Stimulated activated CD8-positive, alpha-beta memory T cell treated with anti-CD3 and anti-CD28 coated beads, Interleukin-7, amount 100 ng/mL, for 4 hours (primary cell): ENCODE results near the gene DUSP23.

Experiments
- DNase-seq, 2 donors: peaks; one replicate each; pipeline ENCODE4 v3.0.0-alpha.2; 2020; ENCODE audit warnings: low read depth in 2 of 2

The DUSP23 gene

DNA sequence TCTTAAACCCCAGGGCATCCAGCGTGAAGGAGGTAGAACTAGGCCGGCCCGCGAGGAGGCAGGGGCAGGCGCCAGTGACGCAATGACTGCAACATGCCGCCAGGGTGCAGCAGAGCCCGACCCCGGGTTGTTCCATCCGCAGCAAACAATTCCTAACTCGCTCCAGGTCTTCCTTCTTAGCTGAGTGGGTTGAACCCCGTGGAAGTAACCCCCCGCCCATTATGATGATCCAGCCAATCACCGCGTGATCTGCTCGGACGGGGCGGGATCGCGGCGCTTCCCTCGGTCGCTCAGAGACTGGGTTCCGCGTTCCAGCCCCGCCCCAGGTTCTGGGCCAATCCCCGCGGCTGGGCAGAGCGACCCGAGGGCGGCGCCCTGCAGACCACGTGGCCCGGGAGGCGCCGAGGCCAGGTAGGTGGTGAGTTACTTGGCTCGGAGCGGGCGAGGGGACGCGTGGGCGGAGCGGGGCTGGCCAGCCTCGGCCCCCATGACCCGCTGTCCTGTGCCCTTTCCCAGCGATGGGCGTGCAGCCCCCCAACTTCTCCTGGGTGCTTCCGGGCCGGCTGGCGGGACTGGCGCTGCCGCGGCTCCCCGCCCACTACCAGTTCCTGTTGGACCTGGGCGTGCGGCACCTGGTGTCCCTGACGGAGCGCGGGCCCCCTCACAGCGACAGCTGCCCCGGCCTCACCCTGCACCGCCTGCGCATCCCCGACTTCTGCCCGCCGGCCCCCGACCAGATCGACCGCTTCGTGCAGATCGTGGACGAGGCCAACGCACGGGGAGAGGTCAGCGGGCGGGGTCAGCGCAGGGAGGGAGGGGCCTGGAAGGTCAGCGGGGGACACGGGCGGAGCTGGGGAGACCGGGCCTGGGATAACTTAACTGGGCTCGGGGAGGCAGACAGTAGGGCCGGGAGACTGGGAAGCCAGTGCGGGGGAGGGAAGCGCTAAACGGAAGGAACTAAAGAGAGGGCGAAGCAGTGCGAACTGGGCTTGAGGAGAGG, at the start of gene DUSP23:
Gene DUSP23 (plus strand): TSS at position 380 of the 1,000 bp plus-strand sequence. CDS start 139 bp downstream, at position 519.
- peak; percentile 91 to 95 for DNase-seq

DNA sequence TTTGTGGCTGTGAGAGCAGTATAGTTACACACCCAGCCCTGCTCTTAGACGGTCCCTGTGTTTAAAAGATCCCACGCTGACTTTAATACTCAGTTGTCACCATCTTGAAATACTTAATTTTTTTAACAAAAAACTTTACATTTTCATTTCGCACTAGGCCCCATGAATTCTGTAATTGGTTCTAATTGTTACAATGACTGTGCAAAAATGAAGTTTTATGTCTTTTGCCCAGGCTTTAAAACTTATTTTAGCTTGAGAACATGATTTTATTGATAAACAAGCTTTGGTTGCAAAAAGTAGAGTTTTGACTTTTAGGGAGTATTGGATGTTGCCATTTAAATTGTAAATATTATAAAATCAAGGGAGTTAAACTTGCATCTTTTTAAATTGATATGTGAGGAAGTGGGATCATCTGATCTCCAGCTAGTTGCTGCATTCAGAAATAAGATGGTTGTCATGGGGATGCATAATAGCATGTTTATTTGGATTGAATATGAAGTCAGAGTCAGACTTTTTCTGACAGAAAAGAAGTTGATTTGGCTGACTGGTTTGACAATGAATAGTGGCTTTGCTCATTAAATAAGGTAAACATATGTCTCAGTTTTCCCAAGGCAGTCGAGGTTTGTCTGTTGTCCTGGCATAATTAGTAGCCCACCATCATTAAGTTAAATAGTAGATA, 43.4 kb upstream of the DUSP23 start:
- DNase-seq = no peak

DNA sequence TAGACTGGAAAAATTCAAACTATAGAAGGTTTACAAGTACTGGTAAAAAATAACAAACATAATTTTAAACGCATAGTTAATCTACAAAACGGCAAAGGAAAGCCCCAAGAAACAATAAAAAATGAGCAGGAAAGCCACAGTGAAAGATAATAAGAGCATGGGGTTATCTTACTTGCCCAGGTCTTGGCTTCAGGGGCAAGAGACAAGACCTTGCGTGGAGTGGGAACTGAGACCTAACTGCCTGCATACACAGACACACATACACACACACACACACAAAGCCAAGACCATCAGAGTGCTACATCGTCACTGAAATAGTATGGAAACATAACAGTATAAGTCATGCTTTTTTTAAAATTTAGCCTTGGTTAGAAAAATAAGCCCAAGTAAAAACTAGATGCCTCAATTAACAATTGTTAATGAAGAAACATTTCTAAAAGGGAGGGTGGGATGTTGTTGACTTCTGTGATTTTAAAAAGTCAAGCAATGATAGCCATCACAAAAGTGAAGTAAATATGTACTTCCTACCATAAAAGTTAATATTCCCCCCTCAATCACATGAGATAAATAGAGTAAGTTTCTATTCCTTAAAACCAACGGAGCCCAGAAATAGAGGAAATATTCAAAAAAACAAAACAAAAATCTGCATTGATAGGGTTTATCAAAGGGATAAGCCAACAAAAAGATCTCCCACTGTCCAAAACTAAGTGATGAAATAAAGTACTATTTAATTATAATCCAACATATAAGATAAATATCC, 36.9 kb upstream of the DUSP23 start:
- DNase-seq = no peak

- no peak for DNase-seq
These were observed 34.1 kb upstream of the DUSP23 start for GRCh38 chr1:159746666-159747065.

GRCh38 chr1:159748370-159748769, 32.4 kb upstream of the DUSP23 start:
- no peak for DNase-seq

- no peak for DNase-seq
These were observed 31.1 kb upstream of the DUSP23 start for GRCh38 chr1:159749630-159750029.

GRCh38 chr1:159750621-159751020, 30.1 kb upstream of the DUSP23 start:
- DNase-seq = no peak

DNA sequence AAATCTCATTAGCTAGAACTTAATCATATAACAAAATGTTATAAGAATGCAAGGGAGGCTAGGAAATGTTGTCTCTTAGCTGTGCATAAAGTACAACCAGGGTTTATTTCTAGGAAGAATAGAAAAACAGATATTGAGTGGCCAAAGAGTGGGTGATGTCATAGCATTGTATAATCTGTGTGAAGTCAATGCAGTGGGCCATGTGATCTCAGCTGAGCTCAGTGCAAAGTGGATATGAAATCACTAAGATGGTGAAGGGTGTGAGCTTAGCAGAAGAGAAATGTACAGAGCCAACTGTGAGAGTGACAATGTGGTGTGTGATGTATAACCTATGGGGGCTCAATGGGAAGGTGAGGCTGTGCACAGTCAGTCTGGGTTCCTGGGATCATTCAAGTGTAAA, 29.7 kb upstream of the DUSP23 start:
- no peak for DNase-seq

DNA sequence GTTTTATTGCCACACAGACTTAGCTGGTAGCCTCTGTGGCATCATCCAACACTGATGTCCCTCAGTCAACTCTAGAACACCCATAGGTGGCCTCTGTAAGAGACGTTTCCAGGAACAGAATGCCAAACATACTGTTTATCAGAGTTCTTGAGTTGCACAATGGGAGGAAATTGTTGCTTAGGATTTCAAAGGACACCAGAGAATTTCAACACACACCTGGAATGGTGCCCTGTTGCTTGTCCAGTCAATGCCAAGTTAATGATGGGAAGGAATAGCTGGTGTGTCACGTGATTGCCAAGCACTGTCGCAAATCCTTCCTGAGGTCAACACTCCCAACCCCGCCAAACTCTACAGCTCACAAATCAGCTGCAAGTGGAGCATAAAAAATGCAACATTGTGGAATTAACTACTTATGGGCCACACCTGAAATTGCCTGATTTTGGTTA, 28.6 kb upstream of the DUSP23 start:
- DNase-seq = no peak

- DNase-seq = no peak
These were observed 27.4 kb upstream of the DUSP23 start for GRCh38 chr1:159753386-159753785.

- no peak for DNase-seq
These were observed 25.2 kb upstream of the DUSP23 start for GRCh38 chr1:159755451-159756007.

DNA sequence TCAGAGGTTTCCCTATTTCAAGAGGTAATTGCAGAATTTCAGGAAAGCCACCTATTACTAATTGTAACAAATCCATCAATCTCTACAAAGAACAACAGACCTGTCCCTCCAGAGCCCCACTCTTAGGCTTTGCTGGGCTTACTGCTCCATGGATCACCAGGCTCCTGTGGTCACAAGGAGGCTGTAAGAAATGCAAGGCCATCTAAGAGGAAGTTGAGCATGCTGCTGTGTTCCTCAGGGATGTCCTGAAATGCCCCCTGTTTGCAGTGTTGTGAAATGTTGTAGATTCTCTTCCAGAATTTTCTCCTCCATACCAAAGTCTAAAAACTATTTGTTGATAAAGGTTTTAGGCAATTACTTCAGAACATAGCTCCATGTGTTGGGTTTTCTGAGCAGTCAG, 24.4 kb upstream of the DUSP23 start:
- no peak for DNase-seq

- DNase-seq = no peak
These were observed 17.1 kb upstream of the DUSP23 start for GRCh38 chr1:159763686-159764085.

DNA sequence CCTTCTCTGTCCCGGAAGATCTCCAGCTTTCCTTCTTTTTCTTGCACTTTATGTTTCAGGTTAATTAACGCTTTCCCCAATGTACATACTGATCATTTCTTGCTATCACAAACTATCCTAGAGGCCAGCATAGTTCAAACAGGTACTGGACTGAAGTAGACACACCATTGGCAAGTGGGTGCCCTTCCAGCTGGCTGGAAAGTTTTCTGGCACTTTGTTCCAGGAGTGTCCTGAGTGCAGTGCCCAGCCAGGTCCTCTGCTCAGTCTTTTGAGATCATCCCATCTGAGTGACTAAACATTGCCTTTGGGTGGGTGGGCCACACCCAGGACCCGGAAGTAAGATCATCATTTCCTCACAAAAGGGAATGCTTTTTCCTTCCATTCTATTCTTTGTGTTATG, 15.0 kb upstream of the DUSP23 start:
- DNase-seq = no peak

- no peak for DNase-seq
These were observed 9.5 kb upstream of the DUSP23 start for GRCh38 chr1:159771127-159771895.

DNA sequence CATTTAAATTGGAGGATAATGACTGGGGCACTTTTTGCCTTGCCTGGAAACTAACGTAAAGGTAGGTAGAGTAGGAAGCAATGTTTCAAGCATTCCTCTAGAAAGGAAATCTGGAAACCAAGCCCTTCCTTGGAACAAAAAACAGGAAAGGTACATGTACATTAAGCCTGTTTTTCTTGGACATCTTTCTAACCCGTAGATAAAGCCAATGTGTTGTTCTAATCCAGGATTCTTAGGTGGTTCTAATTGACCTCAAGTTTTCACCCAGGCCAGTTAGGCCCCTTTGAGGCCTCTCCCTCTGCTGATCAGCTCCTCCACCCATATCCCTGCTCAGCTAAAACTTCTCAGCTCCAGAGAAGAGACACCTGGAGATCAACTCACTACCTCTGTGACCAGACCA, 6.3 kb upstream of the DUSP23 start:
- DNase-seq = no peak

- DNase-seq = no peak
These were observed 5.0 kb upstream of the DUSP23 start for GRCh38 chr1:159775716-159776115.

- DNase-seq = no peak
These were observed 2.5 kb upstream of the DUSP23 start for GRCh38 chr1:159778266-159778665.

DNA sequence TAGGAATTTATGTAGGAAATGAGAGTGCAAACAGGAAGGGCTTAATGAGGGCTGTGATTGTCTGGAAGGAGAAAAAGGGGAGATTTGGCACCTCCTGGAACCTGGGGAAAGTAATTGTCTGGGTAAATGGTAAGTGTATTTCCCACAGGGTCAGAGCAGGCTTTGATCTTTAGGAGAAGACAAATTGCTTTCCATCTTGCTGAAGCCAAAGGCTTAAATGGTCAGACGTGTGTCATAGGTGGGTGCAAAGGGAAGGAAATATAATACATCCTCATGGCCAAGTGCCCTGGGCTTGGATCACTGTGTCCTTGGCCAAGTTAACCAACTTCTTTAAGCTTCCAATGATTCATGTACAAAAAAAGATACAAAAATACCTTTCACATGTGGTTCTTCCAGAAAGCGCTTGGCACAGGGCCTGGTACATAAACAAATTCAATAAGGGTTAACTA, 1.3 kb upstream of the DUSP23 start:
- no peak for DNase-seq

- no peak for DNase-seq
These were observed 1.2 kb downstream of the DUSP23 start for GRCh38 chr1:159781992-159782391.

DNA sequence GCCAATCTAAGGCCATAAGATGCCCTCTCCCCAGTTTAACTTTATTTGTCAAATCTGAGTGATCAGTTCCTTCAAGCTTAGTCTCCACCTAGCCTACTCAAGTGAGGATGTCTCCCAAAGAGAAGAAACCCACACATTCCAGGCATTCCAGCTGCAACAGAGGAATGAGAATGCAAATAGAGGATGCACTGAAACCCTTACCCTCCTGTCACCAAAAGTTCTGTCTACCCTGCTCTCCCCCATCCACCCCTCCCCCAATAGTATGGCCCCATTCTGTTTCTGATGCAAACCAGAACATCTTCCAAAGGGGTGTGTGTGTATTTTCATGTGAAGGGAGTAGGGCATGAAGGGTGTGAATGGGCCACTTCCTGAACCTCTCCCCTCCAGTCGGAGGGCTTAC, 3.0 kb downstream of the DUSP23 start:
- no peak for DNase-seq
